ENCODE results near the gene MPL.

Gene MPL

DNA sequence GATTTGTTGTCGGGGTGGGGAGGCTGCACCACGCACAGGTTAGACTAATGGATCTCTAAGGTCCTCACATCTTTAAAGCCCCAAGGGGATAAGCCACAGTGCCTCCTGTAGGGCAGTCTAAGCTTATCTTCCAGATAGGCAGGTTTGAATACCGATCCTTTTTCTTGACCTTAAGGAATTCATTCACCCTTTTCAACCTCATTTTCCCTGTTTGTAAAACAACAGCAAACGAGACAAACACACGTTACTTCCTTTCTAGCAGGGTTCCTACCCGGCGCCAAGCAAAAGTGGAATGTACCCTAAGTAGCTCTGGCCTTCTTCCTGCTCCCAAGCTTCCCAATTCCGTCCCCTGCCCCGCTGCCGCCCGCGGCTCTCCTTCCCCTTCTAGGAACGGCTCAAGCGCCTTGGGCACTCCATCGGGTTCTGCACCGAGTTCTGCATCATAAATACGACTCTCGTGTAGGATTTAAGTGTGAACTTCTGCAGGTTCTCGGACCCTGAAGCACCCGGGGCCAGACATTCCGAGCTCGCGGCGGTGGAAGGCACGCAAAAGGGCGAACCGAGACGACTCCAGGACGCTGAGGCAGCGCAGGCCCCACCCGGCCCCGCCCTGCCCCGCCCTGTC, 20.6 kb downstream of the MPL start:
- Histone ChIP-seq H3K36me3 (ENCODE audit: insufficient read depth, low read length) (peaks cover 28% of the 10 kb centered on the region), H3K4me3 (ENCODE audit: low read length) (peak overlapping the region; percentile 93), H3K4me1 (ENCODE audit: insufficient read depth, low read length) (peaks cover 31% of the 10 kb centered on the region), H3K9me3 (ENCODE audit: low read length) (no peaks in the 10 kb centered on the region), H2AFZ (ENCODE audit: low read depth, low read length) (peak overlapping the region; percentile 94), H3K27me3 (ENCODE audit: insufficient read depth, low read length) (no peaks in the 10 kb centered on the region)

- Histone ChIP-seq H2AFZ (ENCODE audit: low read depth, low read length) (peak within 1 kb of the TSS; percentile 94), H3K36me3 (ENCODE audit: insufficient read depth, low read length) (peaks cover 36% of the 10 kb centered on the region), H3K4me1 (ENCODE audit: insufficient read depth, low read length) (peaks cover 37% of the 10 kb centered on the region), H3K27me3 (ENCODE audit: insufficient read depth, low read length) (no peaks in the 10 kb centered on the region), H3K9me3 (ENCODE audit: low read length) (no peaks in the 10 kb centered on the region), H3K4me3 (ENCODE audit: low read length) (peak within 1 kb of the TSS; percentile 93)
These were observed 21.4 kb downstream of the MPL start, which contains the start of gene CDC20 for GRCh38 chr1:43358746-43359693. TSS of gene CDC20 (plus strand) at chr1:43358981. CDS start at chr1:43359216, 235 bp downstream.

DNA sequence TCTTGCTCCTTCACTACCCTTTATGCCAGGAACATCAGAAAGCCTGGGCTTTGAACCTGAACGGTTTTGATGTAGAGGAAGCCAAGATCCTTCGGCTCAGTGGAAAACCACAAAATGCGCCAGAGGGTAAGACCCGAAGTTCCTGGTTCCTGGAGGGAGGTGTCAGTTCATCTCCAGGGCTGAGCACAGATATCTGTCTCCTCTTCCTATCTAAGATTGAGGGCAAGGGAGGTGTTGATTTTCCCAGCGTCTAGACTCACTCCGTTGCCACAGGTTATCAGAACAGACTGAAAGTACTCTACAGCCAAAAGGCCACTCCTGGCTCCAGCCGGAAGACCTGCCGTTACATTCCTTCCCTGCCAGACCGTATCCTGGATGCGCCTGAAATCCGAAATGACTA, 22.1 kb downstream of the MPL start:
- Histone ChIP-seq H3K36me3 (ENCODE audit: insufficient read depth, low read length) (peaks cover 43% of the 10 kb centered on the region), H3K27me3 (ENCODE audit: insufficient read depth, low read length) (no peaks in the 10 kb centered on the region), H3K4me1 (ENCODE audit: insufficient read depth, low read length) (peaks cover 37% of the 10 kb centered on the region), H3K9me3 (ENCODE audit: low read length) (no peaks in the 10 kb centered on the region), H3K4me3 (ENCODE audit: low read length) (peak overlapping the region; percentile 93), H2AFZ (ENCODE audit: low read depth, low read length) (no peak overlapping the region)

DNA sequence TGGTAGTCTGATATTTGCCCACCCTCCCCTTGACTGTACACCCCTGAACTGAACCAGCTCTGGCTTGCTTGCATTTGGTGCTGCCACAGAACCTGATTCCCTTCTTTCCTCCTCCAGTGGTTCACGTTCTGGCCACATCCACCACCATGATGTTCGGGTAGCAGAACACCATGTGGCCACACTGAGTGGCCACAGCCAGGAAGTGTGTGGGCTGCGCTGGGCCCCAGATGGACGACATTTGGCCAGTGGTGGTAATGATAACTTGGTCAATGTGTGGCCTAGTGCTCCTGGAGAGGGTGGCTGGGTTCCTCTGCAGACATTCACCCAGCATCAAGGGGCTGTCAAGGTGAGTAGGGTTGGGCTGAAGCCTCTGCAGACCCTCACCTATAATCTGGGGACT, 23.0 kb downstream of the MPL start:
- H3K9me3 ChIP-seq (ENCODE audit: low read length): no peaks in the 10 kb centered on the region
- no peaks in the 10 kb centered on the region for H3K27me3 ChIP-seq (ENCODE audit: insufficient read depth, low read length)
- H3K36me3 ChIP-seq (ENCODE audit: insufficient read depth, low read length): peaks cover 51% of the 10 kb centered on the region
- peak overlapping the region; percentile 93 for H3K4me3 ChIP-seq (ENCODE audit: low read length)
- H3K4me1 ChIP-seq (ENCODE audit: insufficient read depth, low read length): peaks cover 37% of the 10 kb centered on the region
- no peak overlapping the region for H2AFZ ChIP-seq (ENCODE audit: low read depth, low read length)

GRCh38 chr1:43363283-43363934, 25.8 kb downstream of the MPL start:
- Histone ChIP-seq H3K36me3 (ENCODE audit: insufficient read depth, low read length) (peaks cover 51% of the 10 kb centered on the region), H3K27me3 (ENCODE audit: insufficient read depth, low read length) (no peaks in the 10 kb centered on the region), H3K4me3 (ENCODE audit: low read length) (no peak overlapping the region), H3K9me3 (ENCODE audit: low read length) (no peaks in the 10 kb centered on the region), H3K4me1 (ENCODE audit: insufficient read depth, low read length) (peaks cover 42% of the 10 kb centered on the region), H2AFZ (ENCODE audit: low read depth, low read length) (no peak overlapping the region)

DNA sequence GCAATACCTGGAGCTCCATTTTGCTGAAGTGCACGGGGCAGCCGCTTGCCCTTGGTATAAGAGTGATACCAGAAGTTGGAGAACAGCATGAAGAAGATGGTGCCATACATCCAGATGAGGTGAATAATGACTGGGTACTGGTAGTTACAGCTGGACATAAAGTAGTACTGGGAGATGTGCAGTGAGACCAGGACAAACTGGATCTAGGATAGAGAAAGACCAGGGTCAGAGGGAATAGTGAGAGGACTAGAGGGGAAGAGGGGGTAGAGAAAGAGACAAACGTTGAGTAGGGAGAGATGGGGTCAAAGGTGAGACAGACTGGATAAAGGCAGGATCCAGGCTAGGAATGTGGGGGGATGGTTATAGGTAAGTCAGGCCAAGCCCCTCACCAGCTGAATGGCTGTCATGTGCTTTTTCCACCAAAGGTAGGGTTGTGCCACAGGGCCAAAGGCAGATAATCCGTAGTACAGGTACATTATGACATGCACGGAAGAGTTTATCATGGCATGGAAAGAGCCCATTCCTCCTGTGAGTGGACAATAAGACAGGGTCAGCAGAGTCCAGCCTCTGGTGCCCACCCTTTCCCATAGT, 26.4 kb downstream of the MPL start:
- H3K9me3 ChIP-seq (ENCODE audit: low read length): no peaks in the 10 kb centered on the region
- no peak overlapping the region for H2AFZ ChIP-seq (ENCODE audit: low read depth, low read length)
- H3K36me3 ChIP-seq (ENCODE audit: insufficient read depth, low read length): peaks cover 51% of the 10 kb centered on the region
- no peak overlapping the region for H3K4me3 ChIP-seq (ENCODE audit: low read length)
- H3K4me1 ChIP-seq (ENCODE audit: insufficient read depth, low read length): peaks cover 48% of the 10 kb centered on the region
- no peaks in the 10 kb centered on the region for H3K27me3 ChIP-seq (ENCODE audit: insufficient read depth, low read length)

DNA sequence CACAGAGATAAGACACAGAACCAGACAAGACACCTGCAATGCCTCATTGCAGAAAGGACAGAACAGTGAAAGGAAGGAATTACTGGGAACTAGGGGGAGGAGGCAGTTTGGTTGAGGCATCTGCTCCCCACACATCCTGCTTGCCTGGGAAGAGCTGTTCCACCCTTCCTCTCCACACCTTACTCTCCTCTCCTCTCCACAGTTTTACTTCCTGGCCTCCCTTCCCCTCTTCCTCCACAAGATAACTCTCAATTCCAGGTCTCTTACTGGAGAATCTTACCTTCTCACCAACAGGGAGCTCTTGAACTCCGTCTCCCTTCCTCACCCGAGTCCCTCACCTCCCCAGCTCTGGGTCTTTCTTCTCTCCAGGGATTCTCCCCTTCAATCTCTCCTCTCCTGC, 28.1 kb downstream of the MPL start:
- Histone ChIP-seq H3K27me3 (ENCODE audit: insufficient read depth, low read length) (no peaks in the 10 kb centered on the region), H2AFZ (ENCODE audit: low read depth, low read length) (no peak overlapping the region), H3K9me3 (ENCODE audit: low read length) (no peaks in the 10 kb centered on the region), H3K4me3 (ENCODE audit: low read length) (no peak overlapping the region), H3K36me3 (ENCODE audit: insufficient read depth, low read length) (peaks cover 43% of the 10 kb centered on the region), H3K4me1 (ENCODE audit: insufficient read depth, low read length) (peaks cover 35% of the 10 kb centered on the region)

DNA sequence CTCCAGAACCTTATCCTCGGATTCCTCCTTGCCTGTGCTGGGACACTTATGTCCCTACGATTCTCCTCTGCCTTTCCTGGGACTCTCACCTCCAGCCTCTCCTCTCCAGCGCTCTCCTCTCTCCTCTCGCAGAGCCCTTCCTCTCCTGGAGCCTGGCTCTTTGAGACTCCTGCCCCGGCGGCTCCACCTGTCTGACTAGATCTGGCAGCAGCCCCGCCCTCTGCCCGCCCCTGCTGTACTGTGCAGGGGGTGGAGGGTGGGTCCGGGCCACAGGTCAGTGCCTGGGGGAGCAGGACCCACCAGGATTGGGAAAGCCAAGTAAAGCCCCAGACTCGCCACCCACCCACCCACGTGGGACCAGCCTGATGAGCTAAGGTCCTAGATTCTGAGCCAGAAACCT, 28.6 kb downstream of the MPL start:
- Histone ChIP-seq H3K4me1 (ENCODE audit: insufficient read depth, low read length) (peaks cover 30% of the 10 kb centered on the region), H2AFZ (ENCODE audit: low read depth, low read length) (no peak overlapping the region), H3K27me3 (ENCODE audit: insufficient read depth, low read length) (no peaks in the 10 kb centered on the region), H3K36me3 (ENCODE audit: insufficient read depth, low read length) (peaks cover 38% of the 10 kb centered on the region), H3K4me3 (ENCODE audit: low read length) (no peak overlapping the region), H3K9me3 (ENCODE audit: low read length) (no peaks in the 10 kb centered on the region)

- H3K4me3 ChIP-seq (ENCODE audit: low read length): peak overlapping the region; percentile 55
- no peaks in the 10 kb centered on the region for H3K27me3 ChIP-seq (ENCODE audit: insufficient read depth, low read length)
- H3K9me3 ChIP-seq (ENCODE audit: low read length): no peaks in the 10 kb centered on the region
- H3K4me1 ChIP-seq (ENCODE audit: insufficient read depth, low read length): peaks cover 25% of the 10 kb centered on the region
- no peak overlapping the region for H2AFZ ChIP-seq (ENCODE audit: low read depth, low read length)
- H3K36me3 ChIP-seq (ENCODE audit: insufficient read depth, low read length): peaks cover 33% of the 10 kb centered on the region
These were observed 29.0 kb downstream of the MPL start for GRCh38 chr1:43366601-43367025.

GRCh38 chr1:43367026-43367903, 29.6 kb downstream of the MPL start:
- Histone ChIP-seq H3K27me3 (ENCODE audit: insufficient read depth, low read length) (no peaks in the 10 kb centered on the region), H3K9me3 (ENCODE audit: low read length) (no peaks in the 10 kb centered on the region), H3K4me3 (ENCODE audit: low read length) (peak overlapping the region; percentile 55), H2AFZ (ENCODE audit: low read depth, low read length) (peak overlapping the region; percentile 31), H3K4me1 (ENCODE audit: insufficient read depth, low read length) (peaks cover 25% of the 10 kb centered on the region), H3K36me3 (ENCODE audit: insufficient read depth, low read length) (peaks cover 27% of the 10 kb centered on the region)

GRCh38 chr1:43367904-43368645, 30.5 kb downstream of the MPL start, which contains the start of gene ELOVL1:
TSS of gene ELOVL1 (minus strand) at chr1:43368011. CDS start at chr1:43365609, 2,402 bp downstream.
- no peaks in the 10 kb centered on the region for H3K27me3 ChIP-seq (ENCODE audit: insufficient read depth, low read length)
- peak within 1 kb of the TSS; percentile 31 for H2AFZ ChIP-seq (ENCODE audit: low read depth, low read length)
- peak within 1 kb of the TSS; percentile 55 for H3K4me3 ChIP-seq (ENCODE audit: low read length)
- peaks cover 24% of the 10 kb centered on the region for H3K4me1 ChIP-seq (ENCODE audit: insufficient read depth, low read length)
- H3K9me3 ChIP-seq (ENCODE audit: low read length): no peaks in the 10 kb centered on the region
- H3K36me3 ChIP-seq (ENCODE audit: insufficient read depth, low read length): peaks cover 26% of the 10 kb centered on the region

Data from neuron (in vitro differentiated cells).